PC-3 (cell line): Measurements from ENCODE around the gene HYAL2.

ENCODE experiments used
- EZH2 ChIP-seq: fragments of 300-600 bp; sonication (generic); IDR thresholded peaks from one replicate; pipeline ENCODE4 v1.6.1; 2017; ENCODE audit warnings: antibody characterized with exemption, mild to moderate bottlenecking, low read length; ENCODE audit not compliant: unreplicated experiment
- EZH2phosphoT487 ChIP-seq: fragments of 300-600 bp; sonication (generic); IDR thresholded peaks from 2 replicates; pipeline ENCODE4 v1.6.1; 2018; ENCODE audit warnings: mild to moderate bottlenecking, antibody characterized with exemption, low read length, borderline replicate concordance
- TF ChIP-seq, protein P1 (sequence below): fragments of 300-600 bp; sonication (generic); conservative IDR thresholded peaks from 2 replicates; pipeline ENCODE4 v1.5.1; 2017; ENCODE audit warnings: antibody characterized with exemption, low read depth, mild to moderate bottlenecking, low read length

DNA sequence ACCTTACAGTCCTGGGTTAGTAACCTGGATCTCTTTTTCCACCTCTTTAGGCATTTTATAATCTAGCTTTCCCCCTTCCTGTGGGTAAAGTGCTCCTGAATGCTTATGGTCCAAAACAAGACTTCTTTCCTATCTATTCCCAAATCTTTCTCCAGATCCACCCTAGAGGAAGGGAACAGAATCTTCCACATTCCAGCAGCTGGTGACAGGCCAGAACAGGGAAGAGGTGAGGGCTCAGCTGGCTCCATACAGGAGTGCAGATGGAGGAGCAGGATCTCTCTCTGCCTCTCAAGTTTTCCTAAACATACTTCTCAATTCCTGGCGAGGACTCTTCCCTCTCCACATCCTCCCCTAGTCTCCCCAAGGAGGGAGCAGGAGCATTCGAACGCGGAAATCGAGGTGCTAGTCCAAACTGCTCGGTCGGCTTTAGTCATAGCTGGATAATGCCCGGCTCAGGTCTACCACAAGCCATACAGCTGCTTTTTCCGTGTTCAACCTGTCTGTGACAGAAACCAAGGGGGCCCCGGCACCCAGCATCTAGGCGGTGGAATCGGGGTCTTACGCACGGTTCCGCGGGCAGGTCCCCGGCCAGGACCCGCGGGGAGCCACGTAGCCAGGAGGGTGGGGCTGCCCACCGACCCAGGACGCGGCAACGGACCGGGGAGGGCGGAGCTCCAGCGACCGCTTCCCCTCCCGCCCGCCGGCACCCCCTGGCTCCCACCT is 14.1 kb upstream of the HYAL2 start:
- TF ChIP-seq, protein P1, sequence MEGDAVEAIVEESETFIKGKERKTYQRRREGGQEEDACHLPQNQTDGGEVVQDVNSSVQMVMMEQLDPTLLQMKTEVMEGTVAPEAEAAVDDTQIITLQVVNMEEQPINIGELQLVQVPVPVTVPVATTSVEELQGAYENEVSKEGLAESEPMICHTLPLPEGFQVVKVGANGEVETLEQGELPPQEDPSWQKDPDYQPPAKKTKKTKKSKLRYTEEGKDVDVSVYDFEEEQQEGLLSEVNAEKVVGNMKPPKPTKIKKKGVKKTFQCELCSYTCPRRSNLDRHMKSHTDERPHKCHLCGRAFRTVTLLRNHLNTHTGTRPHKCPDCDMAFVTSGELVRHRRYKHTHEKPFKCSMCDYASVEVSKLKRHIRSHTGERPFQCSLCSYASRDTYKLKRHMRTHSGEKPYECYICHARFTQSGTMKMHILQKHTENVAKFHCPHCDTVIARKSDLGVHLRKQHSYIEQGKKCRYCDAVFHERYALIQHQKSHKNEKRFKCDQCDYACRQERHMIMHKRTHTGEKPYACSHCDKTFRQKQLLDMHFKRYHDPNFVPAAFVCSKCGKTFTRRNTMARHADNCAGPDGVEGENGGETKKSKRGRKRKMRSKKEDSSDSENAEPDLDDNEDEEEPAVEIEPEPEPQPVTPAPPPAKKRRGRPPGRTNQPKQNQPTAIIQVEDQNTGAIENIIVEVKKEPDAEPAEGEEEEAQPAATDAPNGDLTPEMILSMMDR: 0 out of 2 replicates have a peak, but pooled peaks have one; percentile 11
- TF ChIP-seq EZH2phosphoT487 (no peak), EZH2 (no peak)
